Ishikawa (cell line): ENCODE measurements around the gene SRGAP1.

Source experiments
- CEBPB ChIP-seq: IDR thresholded peaks from 2 replicates; pipeline ENCODE4 v1.6.1; 2012
- CREB1 ChIP-seq: IDR thresholded peaks from 2 replicates; pipeline ENCODE4 v1.6.1; 2012; ENCODE audit warnings: low read depth
- EGR1 ChIP-seq: IDR thresholded peaks from 2 replicates; pipeline ENCODE4 v1.6.1; 2012
- EP300 ChIP-seq: IDR thresholded peaks from 2 replicates; pipeline ENCODE4 v1.6.1; 2012; ENCODE audit warnings: borderline replicate concordance
- FOXM1 ChIP-seq: IDR thresholded peaks from 2 replicates; pipeline ENCODE4 v1.6.1; 2012; ENCODE audit warnings: low read depth, borderline replicate concordance
- MAX ChIP-seq: IDR thresholded peaks from 2 replicates; pipeline ENCODE4 v1.6.1; 2012
- NFIC ChIP-seq: IDR thresholded peaks from 2 replicates; pipeline ENCODE4 v1.6.1; 2012
- RAD21 ChIP-seq: IDR thresholded peaks from 2 replicates; pipeline ENCODE4 v1.6.1; 2012; ENCODE audit warnings: low read depth
- REST ChIP-seq: IDR thresholded peaks from 2 replicates; pipeline ENCODE4 v1.6.1; 2012; ENCODE audit warnings: low read depth, mild to moderate bottlenecking
- TAF1 ChIP-seq: IDR thresholded peaks from 2 replicates; pipeline ENCODE4 v1.6.1; 2012; ENCODE audit warnings: low read depth, mild to moderate bottlenecking
- TCF12 ChIP-seq: IDR thresholded peaks from 2 replicates; pipeline ENCODE4 v1.6.1; 2012; ENCODE audit warnings: low read depth
- TEAD4 ChIP-seq: IDR thresholded peaks from 2 replicates; pipeline ENCODE4 v1.6.1; 2012
- USF1 ChIP-seq: IDR thresholded peaks from 2 replicates; pipeline ENCODE4 v1.6.1; 2012
- YY1 ChIP-seq: IDR thresholded peaks from 2 replicates; pipeline ENCODE4 v1.6.1; 2012; ENCODE audit warnings: low read depth
- ZBTB7A ChIP-seq: IDR thresholded peaks from 2 replicates; pipeline ENCODE4 v1.6.1; 2012; ENCODE audit warnings: low read depth

The SRGAP1 gene

DNA sequence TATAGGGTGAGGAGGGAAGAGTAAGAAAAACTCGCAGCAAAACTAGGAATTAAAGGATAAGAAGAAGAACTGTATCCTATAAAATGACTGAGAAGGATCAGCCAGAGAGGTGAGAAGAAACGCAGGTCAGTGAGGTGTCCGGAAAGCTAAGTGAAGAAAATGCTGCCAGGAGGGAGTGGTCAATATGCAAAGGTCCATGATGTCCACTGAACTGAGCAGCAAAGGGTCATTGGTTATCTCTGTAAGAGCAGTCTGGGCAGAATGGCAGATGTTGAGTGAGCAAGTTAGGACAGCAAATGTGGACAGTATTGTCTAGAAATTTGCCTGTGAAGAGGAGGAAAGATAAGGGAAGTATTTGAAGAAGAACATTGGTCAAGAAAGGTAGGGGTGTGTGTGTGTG, 155.4 kb downstream of the SRGAP1 start:
- TF ChIP-seq USF1 (no peak), NFIC (no peak), YY1 (no peak), TEAD4 (no peak), REST (no peak), ZBTB7A (no peak), TAF1 (no peak), EGR1 (no peak), CREB1 (no peak), TCF12 (no peak), FOXM1 (no peak), RAD21 (no peak)

GRCh38 chr12:64001439-64001838, 156.9 kb downstream of the SRGAP1 start:
- TF ChIP-seq USF1 (no peak), CREB1 (no peak), TAF1 (no peak), RAD21 (no peak), EP300 (no peak), NFIC (no peak), MAX (no peak), YY1 (no peak), FOXM1 (no peak), TCF12 (no peak), ZBTB7A (no peak), EGR1 (no peak), TEAD4 (no peak), CEBPB (no peak), REST (no peak)

- no peak for TF ChIP-seq MAX
- no peak for TF ChIP-seq EP300
- no peak for TF ChIP-seq RAD21
- no peak for TF ChIP-seq CEBPB
- TF ChIP-seq TAF1: no peak
- TF ChIP-seq TCF12: no peak
- TF ChIP-seq NFIC: no peak
- no peak for TF ChIP-seq FOXM1
- no peak for TF ChIP-seq CREB1
These were observed 160.1 kb downstream of the SRGAP1 start for GRCh38 chr12:64004641-64005040.

DNA sequence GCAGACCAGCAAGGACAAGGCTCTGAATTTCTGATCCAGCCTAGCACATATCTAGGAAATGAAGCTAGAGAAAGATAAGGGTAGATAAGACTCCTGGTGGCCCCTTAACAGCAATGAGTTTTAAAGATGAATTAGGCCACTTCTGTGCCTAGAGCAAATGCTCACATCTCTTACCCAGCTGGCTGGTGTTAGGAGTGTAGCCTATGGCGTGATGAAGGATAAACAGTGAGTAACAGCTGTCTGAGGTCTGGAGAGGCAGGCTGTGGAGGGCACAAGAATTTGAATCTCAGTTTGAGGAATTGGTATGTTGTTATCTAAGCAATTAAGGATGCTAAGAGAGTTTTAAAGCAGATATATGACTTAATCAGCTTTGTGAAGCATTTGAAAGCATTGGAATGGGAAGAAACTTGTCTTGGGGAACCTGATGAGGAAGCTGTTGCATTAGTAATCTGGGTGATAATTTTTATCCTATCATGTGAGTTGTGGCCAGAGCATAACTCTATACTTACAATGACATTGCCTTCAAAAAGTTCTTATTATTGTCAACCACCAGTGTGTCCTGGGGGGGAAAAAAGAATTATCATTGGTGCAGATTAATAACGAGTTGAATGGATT, 161.8 kb downstream of the SRGAP1 start:
- TF ChIP-seq MAX (no peak), REST (no peak), TAF1 (no peak), YY1 (no peak), NFIC (no peak), USF1 (no peak), EGR1 (no peak), TEAD4 (no peak), ZBTB7A (no peak), FOXM1 (no peak), EP300 (no peak), CEBPB (no peak), RAD21 (no peak), CREB1 (no peak)
